ENCODE results near the gene ANTXRL. TPM values are rescaled to one million over a fixed set of nuclear protein-coding genes. Genes with fewer than 3 reads are reported as not detected.

The ANTXRL gene
- total RNA-seq, result not detected in 2 replicates

GRCh38 chr10:46286991-46287693, at the start of gene ANTXRL:
TSS of gene ANTXRL (plus strand) at chr10:46286997. CDS start at chr10:46287263, 266 bp downstream.

GRCh38 chr10:46375406-46375805, 88.6 kb downstream of the ANTXRL start, which contains the start of gene ANXA8L1:
TSS of gene ANXA8L1 (plus strand) at chr10:46375776. CDS start at chr10:46375852, 76 bp downstream.

Other genes with a start within 250 kb of the ANTXRL start
- gene MSMB, start 240.7 kb upstream of the ANTXRL start, total RNA-seq, result not detected in 2 replicates
- gene ANXA8L1, start 88.8 kb downstream of the ANTXRL start, total RNA-seq, result not detected in 2 replicates
- not detected in 2 replicates for gene NPY4R, start 179.0 kb downstream of the ANTXRL start, total RNA-seq